Daoy (cell line): ENCODE data around the gene APOLD1. TPM values are rescaled to one million over a fixed set of nuclear protein-coding genes. Genes with fewer than 3 reads are reported as not detected.
"Not testable (repeated sequence)": the region's sequence is repeated elsewhere in the genome, so short reads cannot be mapped to it uniquely, and the experiment has no call there.

Experiments
- DNase-seq: peaks from one replicate; pipeline ENCODE4 v3.0.0-alpha.2; 2015; ENCODE audit warnings: low read depth
- total RNA-seq: library from RNA; depleted of rRNA; stranded (reverse); fragments of >200 nt; shearing (Covaris generic); gene quantifications from 2 replicates; pipeline ENCODE4 v1.2.3, GENCODE V29; 2014

Gene APOLD1
- total RNA-seq, 1 experiment from 2014 or later, result 8.4 TPM

GRCh38 chr12:12786351-12786705 is 869 bp downstream of the APOLD1 start:
- no peak for DNase-seq

- peak; percentile 91 for DNase-seq
Measured at GRCh38 chr12:12786706-12787601, 1.5 kb downstream of the APOLD1 start.

GRCh38 chr12:12788131-12788530 is 2.7 kb downstream of the APOLD1 start:
- DNase-seq, result peak; percentile 25

- peak; percentile 84 for DNase-seq
Measured at GRCh38 chr12:12788675-12789368, 3.4 kb downstream of the APOLD1 start.

- DNase-seq, result no peak
Measured at GRCh38 chr12:12790956-12791355, 5.5 kb downstream of the APOLD1 start.

GRCh38 chr12:12791756-12792369 is 6.4 kb downstream of the APOLD1 start:
- peak; percentile 43 for DNase-seq

GRCh38 chr12:12792421-12792820 is 7.0 kb downstream of the APOLD1 start:
- DNase-seq, result no peak

- no peak for DNase-seq
Measured at GRCh38 chr12:12794686-12795085, 9.2 kb downstream of the APOLD1 start.

GRCh38 chr12:12796171-12796570 is 10.7 kb downstream of the APOLD1 start:
- DNase-seq, result no peak

- no peak for DNase-seq
Measured at GRCh38 chr12:12796928-12797793, 11.7 kb downstream of the APOLD1 start.

- DNase-seq, result no peak
Measured at GRCh38 chr12:12797794-12798152, 12.3 kb downstream of the APOLD1 start.

- DNase-seq, result no peak
Measured at GRCh38 chr12:12798480-12798879, 13.0 kb downstream of the APOLD1 start.

GRCh38 chr12:12799163-12799920 is 13.9 kb downstream of the APOLD1 start:
- no peak for DNase-seq

- DNase-seq, result no peak
Measured at GRCh38 chr12:12800406-12801180, 15.1 kb downstream of the APOLD1 start.

GRCh38 chr12:12801656-12802055 is 16.2 kb downstream of the APOLD1 start:
- DNase-seq, result not testable (repeated sequence)

GRCh38 chr12:12803186-12803585 is 17.7 kb downstream of the APOLD1 start:
- DNase-seq, result peak; percentile 94

GRCh38 chr12:12804011-12804410 is 18.6 kb downstream of the APOLD1 start:
- peak; percentile 77 for DNase-seq

GRCh38 chr12:12804432-12804886 is 19.0 kb downstream of the APOLD1 start:
- DNase-seq, result peak; percentile 84

GRCh38 chr12:12806784-12807516 is 21.5 kb downstream of the APOLD1 start:
- DNase-seq, result no peak
